H1 (cell line): ENCODE data around the gene S100A14. TPM values are rescaled to one million over a fixed set of nuclear protein-coding genes. Genes with fewer than 3 reads are reported as not detected.

ENCODE experiments used
- CHD2 ChIP-seq: IDR thresholded peaks from 2 replicates; pipeline ENCODE4 v1.6.1; 2012; ENCODE audit warnings: low read length, improper control_type of control experiment
- CHD7 ChIP-seq: fragments of 300-600 bp; sonication (generic); IDR thresholded peaks from 2 replicates; pipeline ENCODE4 v1.7.1; 2012; ENCODE audit warnings: low read length, moderate library complexity, mild to moderate bottlenecking, inconsistent platforms; ENCODE audit not compliant: insufficient replicate concordance
- CREB1 ChIP-seq: IDR thresholded peaks from 2 replicates; pipeline ENCODE4 v1.6.1; 2012; ENCODE audit warnings: inconsistent platforms
- GTF2F1 ChIP-seq: IDR thresholded peaks from 2 replicates; pipeline ENCODE4 v1.6.1; 2012; ENCODE audit warnings: low read depth, low read length, improper control_type of control experiment, borderline replicate concordance
- JUND ChIP-seq: IDR thresholded peaks from 2 replicates; pipeline ENCODE4 v1.6.1; 2011; ENCODE audit warnings: mild to moderate bottlenecking, improper control_type of control experiment, low read length
- KDM5A ChIP-seq: fragments of 200-600 bp; IDR thresholded peaks from 2 replicates; pipeline ENCODE4 v1.7.1; 2012; ENCODE audit warnings: mild to moderate bottlenecking, low read length, inconsistent platforms, mixed read lengths
- PHF8 ChIP-seq: fragments of 200-600 bp; sonication (generic); conservative IDR thresholded peaks from 2 replicates; pipeline ENCODE4 v1.7.1; 2012; ENCODE audit warnings: low read depth, mild to moderate bottlenecking, inconsistent platforms, low read length, moderate library complexity
- POLR2AphosphoS5 ChIP-seq: IDR thresholded peaks from 2 replicates; pipeline ENCODE4 v1.6.1; 2011; ENCODE audit warnings: low read depth, low read length
- RFX5 ChIP-seq: IDR thresholded peaks from 2 replicates; pipeline ENCODE4 v1.6.1; 2011; ENCODE audit warnings: low read depth, low read length, improper control_type of control experiment, borderline replicate concordance
- SAP30 ChIP-seq: fragments of 300-600 bp; sonication (generic); IDR thresholded peaks from 2 replicates; pipeline ENCODE4 v1.7.1; 2012; ENCODE audit warnings: low read length, moderate library complexity, mild to moderate bottlenecking, inconsistent platforms; ENCODE audit not compliant: insufficient read depth, insufficient replicate concordance
- SP1 ChIP-seq: IDR thresholded peaks from 2 replicates; pipeline ENCODE4 v1.6.1; 2011; ENCODE audit warnings: low read depth, low read length
- TCF12 ChIP-seq: IDR thresholded peaks from 2 replicates; pipeline ENCODE4 v1.6.1; 2011; ENCODE audit warnings: low read depth, mild to moderate bottlenecking, low read length
- ZNF274 ChIP-seq: IDR thresholded peaks from 2 replicates; pipeline ENCODE4 v1.7.0; 2012; ENCODE audit warnings: low read length, borderline replicate concordance; ENCODE audit errors: extremely low read depth
- polyA plus RNA-seq, 7 experiments: library from polyadenylated mRNA; depleted of rRNA in 3 of 7; stranded (reverse) in 5 of 7; unstranded in 2 of 7; fragments of >200 nt in 5 of 7; fragments of 200-250 nt in 2 of 7; gene quantifications; 1 replicate in 5 of 7; 2 replicates in 1 of 7; 4 replicates in 1 of 7; pipeline versions ENCODE4 v1.2.1 to v1.2.3, GENCODE V29; 2011 to 2013; ENCODE audit warnings: missing spikeins in 2 of 7, mixed read lengths in 2 of 7
- total RNA-seq: library from RNA; stranded (reverse); fragmentation: NEBNext Ultra II Directional; extraction: Animal tissue kit (Norgen Biotek cat#: 25700); gene quantifications from 2 replicates; pipeline ENCODE4 v1.2.1, GENCODE V29; 2021

The S100A14 gene
- total and polyA plus RNA-seq, 2 of the 8 experiments (the other 6 are each of a cell fraction or from before 2014, with no cell fraction given), result 1.4 to 5.3 TPM

- no peak for TF ChIP-seq CHD7
- TF ChIP-seq JUND, result no peak
- TF ChIP-seq CHD2, result no peak
- TF ChIP-seq PHF8, result no peak
- no peak for TF ChIP-seq TCF12
- TF ChIP-seq GTF2F1, result no peak
- TF ChIP-seq POLR2AphosphoS5, result no peak
- no peak for TF ChIP-seq SAP30
- TF ChIP-seq CREB1, result no peak
- TF ChIP-seq KDM5A, result no peak
- no peak for TF ChIP-seq RFX5
- TF ChIP-seq ZNF274, result no peak
- no peak for TF ChIP-seq SP1
Observed at GRCh38 chr1:153607381-153607780, 8.7 kb downstream of the S100A14 start (continued).
